Skeletal muscle tissue (tissue), 4 donors: ENCODE measurements around the gene IGSF21. TPM values are rescaled to one million over a fixed set of nuclear protein-coding genes. Genes with fewer than 3 reads are reported as not detected.

Experiments used
- H3K27ac ChIP-seq: one replicate; pipeline ENCODE4 v1.7.0; 2013; ENCODE audit warnings: mild to moderate bottlenecking, low read depth, low read length, inconsistent platforms
- H3K27me3 ChIP-seq, 3 donors: one replicate each; pipeline ENCODE4 v1.7.0; 2013; ENCODE audit warnings: low read length in 3 of 3; ENCODE audit not compliant: control insufficient read depth in 3 of 3, insufficient read depth in 3 of 3
- H3K36me3 ChIP-seq, 3 donors: one replicate each; pipeline ENCODE4 v1.7.0; 2013; ENCODE audit warnings: low read length in 3 of 3; ENCODE audit not compliant: control insufficient read depth in 3 of 3, insufficient read depth in 3 of 3
- H3K4me1 ChIP-seq, 3 donors: one replicate each; pipeline ENCODE4 v1.7.0; 2013; ENCODE audit warnings: low read length in 3 of 3, mild to moderate bottlenecking in 3 of 3; ENCODE audit not compliant: control insufficient read depth in 3 of 3, insufficient read depth in 3 of 3
- H3K4me3 ChIP-seq, 3 donors: one replicate each; pipeline ENCODE4 v1.7.0; 2013; ENCODE audit warnings: low read length in 3 of 3
- H3K9ac ChIP-seq, 3 donors: one replicate each; pipeline ENCODE4 v1.7.0; 2013; ENCODE audit warnings: low read length in 3 of 3, mild to moderate bottlenecking in 3 of 3, moderate library complexity in 2 of 3, low read depth in 1 of 3
- H3K9me3 ChIP-seq, 3 donors: one replicate each; pipeline ENCODE4 v1.7.0; 2013; ENCODE audit warnings: low read length in 3 of 3; ENCODE audit not compliant: control insufficient read depth in 3 of 3
- total RNA-seq: library from RNA; depleted of rRNA; stranded (reverse); fragments of >200 nt; gene quantifications from one replicate; pipeline ENCODE4 v1.2.3, GENCODE V29; 2014
- donor health status: Osteomylitis.

IGSF21 gene
- total RNA-seq, 1 donor from 2014 or later, result not detected

DNA sequence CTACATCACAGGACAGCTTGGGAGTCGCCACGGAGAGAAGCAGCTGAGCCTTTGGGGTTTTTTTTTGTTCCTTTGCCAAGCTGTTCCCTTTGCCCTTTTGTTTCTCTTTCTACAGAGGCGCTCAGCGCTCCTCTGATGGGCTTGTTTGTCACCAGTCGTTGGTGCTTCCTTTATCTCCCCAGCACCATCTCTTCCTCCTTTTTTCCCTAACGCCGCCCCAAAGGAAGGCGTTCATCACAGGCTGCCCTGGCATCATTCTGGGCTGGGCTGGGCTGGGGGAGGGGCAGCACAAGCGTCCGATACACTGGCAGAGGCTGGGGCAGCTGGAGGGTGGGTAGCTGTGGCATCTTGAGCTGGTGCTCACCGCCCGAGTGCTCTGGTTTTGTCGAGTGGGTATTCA, 10.5 kb downstream of the IGSF21 start:
- no peaks in the 10 kb centered on the region for H3K9me3 ChIP-seq
- H3K9ac ChIP-seq, result no peak overlapping the region
- H3K4me1 ChIP-seq, result no peaks in the 10 kb centered on the region
- no peak overlapping the region for H3K27ac ChIP-seq
- H3K27me3 ChIP-seq, result peaks cover 34 to 53% (median 52%) of the 10 kb centered on the region in 3 donors
- no peak overlapping the region for H3K4me3 ChIP-seq
- H3K36me3 ChIP-seq, result no peaks in the 10 kb centered on the region

- no peaks in the 10 kb centered on the region for H3K4me1 ChIP-seq
- H3K9ac ChIP-seq, result no peak overlapping the region
- H3K27me3 ChIP-seq, result peaks cover 34 to 55% (median 53%) of the 10 kb centered on the region in 3 donors
- H3K36me3 ChIP-seq, result no peaks in the 10 kb centered on the region
- H3K27ac ChIP-seq, result no peak overlapping the region
- H3K4me3 ChIP-seq, result no peak overlapping the region
- H3K9me3 ChIP-seq, result no peaks in the 10 kb centered on the region
Observed at GRCh38 chr1:18118491-18118890, 10.9 kb downstream of the IGSF21 start.

DNA sequence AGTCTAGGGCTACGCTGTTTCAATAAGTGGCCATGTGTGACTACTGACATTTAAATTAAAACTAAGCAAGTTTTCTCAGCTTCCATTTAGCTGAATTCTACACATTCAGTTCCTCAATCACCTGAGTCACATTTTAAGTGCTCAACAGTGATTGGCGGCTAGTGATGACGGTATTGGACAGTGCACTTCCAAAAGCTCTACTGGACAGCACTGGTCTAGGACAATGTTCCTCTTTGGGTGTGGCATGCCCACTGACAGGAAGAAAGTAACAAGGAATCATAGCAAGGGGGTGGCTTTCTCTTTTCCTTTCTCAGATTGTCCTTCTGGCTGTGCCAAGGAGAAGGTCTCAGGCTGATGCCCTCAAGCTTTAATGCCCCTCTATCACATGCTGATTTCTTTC, 11.7 kb downstream of the IGSF21 start:
- Histone ChIP-seq H3K9me3 (no peaks in the 10 kb centered on the region), H3K27me3 (peaks cover 32 to 53% (median 45%) of the 10 kb centered on the region in 3 donors), H3K27ac (no peak overlapping the region), H3K4me3 (no peak overlapping the region), H3K36me3 (no peaks in the 10 kb centered on the region), H3K9ac (no peak overlapping the region), H3K4me1 (no peaks in the 10 kb centered on the region)

GRCh38 chr1:18119771-18120377, 12.3 kb downstream of the IGSF21 start:
- Histone ChIP-seq H3K9me3 (no peaks in the 10 kb centered on the region), H3K27me3 (peaks cover 31 to 47% (median 40%) of the 10 kb centered on the region in 3 donors), H3K36me3 (no peaks in the 10 kb centered on the region), H3K4me3 (no peak overlapping the region), H3K4me1 (no peaks in the 10 kb centered on the region), H3K27ac (no peak overlapping the region), H3K9ac (no peak overlapping the region)

GRCh38 chr1:18120638-18121037, 13.0 kb downstream of the IGSF21 start:
- Histone ChIP-seq H3K4me3 (no peak overlapping the region), H3K27ac (no peak overlapping the region), H3K27me3 (peaks cover 25 to 41% (median 34%) of the 10 kb centered on the region in 3 donors), H3K4me1 (no peaks in the 10 kb centered on the region), H3K9me3 (no peaks in the 10 kb centered on the region), H3K36me3 (no peaks in the 10 kb centered on the region), H3K9ac (no peak overlapping the region)

DNA sequence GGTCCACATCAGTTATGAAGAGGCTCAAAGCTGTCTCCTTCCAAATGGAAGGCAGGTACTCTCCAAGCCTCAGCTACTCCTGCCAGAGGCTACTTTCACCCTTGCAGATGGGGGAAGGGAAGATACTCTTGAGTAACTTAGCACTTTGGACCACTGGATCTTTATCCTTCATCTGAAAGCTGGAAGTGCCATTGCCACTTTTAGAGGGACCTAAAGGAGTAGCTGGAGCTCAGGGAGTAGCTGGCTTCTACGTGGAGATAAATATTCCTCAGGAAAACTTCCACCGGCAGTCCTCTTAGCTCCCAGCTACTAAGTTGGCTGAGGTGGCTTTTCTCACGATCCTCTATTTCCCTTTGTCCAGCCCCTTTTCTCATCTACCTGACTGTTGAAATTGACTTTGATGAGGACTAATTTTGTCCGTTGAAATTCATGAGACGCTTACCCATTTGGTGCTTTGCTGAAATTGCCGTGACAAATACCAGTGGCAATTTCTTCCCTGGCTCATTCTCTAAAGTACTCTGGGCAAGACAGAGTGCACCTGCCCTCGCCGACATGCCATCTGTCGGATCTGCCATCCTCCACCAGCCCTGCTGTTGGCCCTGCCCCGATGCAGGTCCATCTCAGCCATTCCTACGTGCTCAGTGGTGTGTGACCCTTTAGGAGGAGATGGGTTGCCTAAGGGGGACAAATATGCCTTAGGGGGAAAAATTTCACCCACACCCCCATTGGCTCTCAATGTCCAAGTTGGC, 13.6 kb downstream of the IGSF21 start:
- H3K9ac ChIP-seq, result no peak overlapping the region
- no peaks in the 10 kb centered on the region for H3K9me3 ChIP-seq
- no peak overlapping the region for H3K27ac ChIP-seq
- H3K4me3 ChIP-seq, result no peak overlapping the region
- H3K4me1 ChIP-seq, result no peaks in the 10 kb centered on the region
- H3K27me3 ChIP-seq, result peaks cover 25 to 39% (median 34%) of the 10 kb centered on the region in 3 donors
- H3K36me3 ChIP-seq, result no peaks in the 10 kb centered on the region

DNA sequence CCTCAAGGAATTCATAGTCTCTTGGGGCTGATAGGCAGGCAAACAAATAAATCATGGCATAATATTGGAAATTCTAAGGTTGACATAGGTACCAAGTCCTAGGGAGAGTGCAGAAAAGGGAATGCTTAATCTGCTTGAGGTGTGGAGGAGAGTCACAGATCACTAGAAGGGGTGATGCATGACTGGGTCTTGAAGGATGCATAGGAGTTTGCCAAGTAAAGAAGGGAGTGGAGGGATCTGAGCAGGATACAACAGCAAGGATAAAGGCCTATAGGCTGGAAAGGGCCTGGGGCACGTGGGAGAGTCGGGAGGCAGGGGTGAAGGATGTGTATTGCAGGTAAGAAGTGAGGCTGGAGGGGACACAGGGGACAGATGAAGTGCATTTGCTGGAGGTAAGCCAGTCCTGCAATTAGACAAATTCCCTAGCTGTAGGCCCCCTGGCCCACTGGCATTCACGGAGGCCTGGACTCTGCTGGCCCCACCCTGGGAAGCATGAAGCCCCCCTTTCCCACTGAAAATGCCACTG, 15.9 kb downstream of the IGSF21 start:
- H3K27me3 ChIP-seq, result peaks cover 21 to 33% (median 22%) of the 10 kb centered on the region in 3 donors
- no peak overlapping the region for H3K27ac ChIP-seq
- no peak overlapping the region for H3K9ac ChIP-seq
- H3K36me3 ChIP-seq, result no peaks in the 10 kb centered on the region
- no peak overlapping the region for H3K4me3 ChIP-seq
- no peaks in the 10 kb centered on the region for H3K4me1 ChIP-seq
- H3K9me3 ChIP-seq, result no peaks in the 10 kb centered on the region

- Histone ChIP-seq H3K9me3 (no peaks in the 10 kb centered on the region), H3K27ac (no peak overlapping the region), H3K4me3 (no peak overlapping the region), H3K9ac (no peak overlapping the region), H3K4me1 (no peaks in the 10 kb centered on the region), H3K36me3 (no peaks in the 10 kb centered on the region), H3K27me3 (peaks cover 23 to 36% (median 24%) of the 10 kb centered on the region in 3 donors)
Observed at GRCh38 chr1:18124977-18125376, 17.4 kb downstream of the IGSF21 start.

DNA sequence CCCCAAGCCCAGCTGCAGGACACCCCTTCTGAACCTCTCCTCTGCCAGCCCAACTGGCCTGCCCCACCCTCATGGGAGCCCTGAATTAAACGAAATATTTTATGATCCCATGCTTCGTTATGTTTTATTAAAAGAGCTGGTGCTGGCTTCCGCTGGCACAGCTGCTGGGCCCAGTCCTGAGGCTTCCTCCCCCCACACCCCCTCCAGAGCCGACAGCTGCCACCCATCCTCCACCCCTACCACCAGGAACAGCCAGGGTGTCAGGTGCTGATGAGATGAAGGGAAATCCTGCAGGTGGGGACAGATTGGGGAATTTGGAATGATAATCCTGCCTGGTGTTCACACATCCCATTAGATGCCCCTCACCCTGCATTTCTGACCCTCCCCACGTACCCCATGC, 19.0 kb downstream of the IGSF21 start:
- Histone ChIP-seq H3K9me3 (no peaks in the 10 kb centered on the region), H3K4me1 (no peaks in the 10 kb centered on the region), H3K27ac (no peak overlapping the region), H3K4me3 (no peak overlapping the region), H3K27me3 (peaks cover 13 to 36% (median 23%) of the 10 kb centered on the region in 3 donors), H3K36me3 (no peaks in the 10 kb centered on the region), H3K9ac (no peak overlapping the region)

GRCh38 chr1:18128298-18128697, 20.7 kb downstream of the IGSF21 start:
- no peaks in the 10 kb centered on the region for H3K36me3 ChIP-seq
- H3K9me3 ChIP-seq, result no peaks in the 10 kb centered on the region
- H3K27me3 ChIP-seq, result peaks cover 10 to 42% (median 16%) of the 10 kb centered on the region in 3 donors
- no peak overlapping the region for H3K4me3 ChIP-seq
- no peak overlapping the region for H3K9ac ChIP-seq
- no peaks in the 10 kb centered on the region for H3K4me1 ChIP-seq
- no peak overlapping the region for H3K27ac ChIP-seq
